ENCODE results near the gene DYNLT2B. TPM values are rescaled to one million over a fixed set of nuclear protein-coding genes. Genes with fewer than 3 reads are reported as not detected.

Gene DYNLT2B
- total and polyA plus RNA-seq, 2 donors: 23.9 to 41.0 TPM

DNA sequence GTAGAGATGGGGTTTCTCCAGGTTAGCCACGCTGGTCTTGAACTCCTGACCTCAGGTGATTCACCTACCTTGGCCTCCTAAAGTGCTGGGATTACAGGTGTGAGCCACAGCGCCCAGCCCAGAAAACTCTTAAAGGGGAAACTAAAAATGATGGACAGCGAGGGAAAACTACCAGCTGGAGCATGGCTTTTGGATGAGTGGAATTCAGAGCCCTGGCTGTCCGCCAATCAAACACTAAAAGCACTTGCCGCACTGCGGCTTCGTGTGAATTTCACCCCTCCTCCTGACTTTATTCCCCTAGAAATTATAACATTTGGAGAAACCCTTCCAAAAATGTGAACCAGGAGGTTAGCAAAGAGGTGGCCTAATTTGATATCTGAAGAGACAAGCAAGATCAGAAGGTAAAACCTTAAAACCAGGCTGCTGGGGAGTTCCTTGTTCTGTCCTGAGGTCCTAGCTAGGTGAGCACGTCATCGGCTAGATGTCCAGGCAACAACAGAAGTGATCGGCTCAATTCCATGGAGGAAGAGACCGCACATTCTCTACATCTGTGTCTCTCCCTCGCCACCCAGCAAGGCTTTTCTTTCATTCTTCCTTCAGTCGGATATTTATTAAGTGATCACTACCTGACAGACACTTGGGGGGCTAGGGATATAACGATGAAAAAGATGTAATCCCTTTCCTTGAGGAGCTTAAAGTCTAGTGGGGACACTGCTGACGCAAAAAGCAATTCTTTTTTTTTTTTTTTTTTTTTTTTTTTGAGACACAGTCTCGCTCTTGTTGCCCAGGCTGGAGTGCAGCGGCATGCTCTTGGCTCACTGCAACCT is 18.5 kb upstream of the DYNLT2B start:
- Histone ChIP-seq H3K27me3 (ENCODE audit: control insufficient read depth in 2 of 2, insufficient read depth in 1 of 2, low read length in 1 of 2) (no peaks in the 10 kb centered on the region), H3K4me1 (ENCODE audit: control insufficient read depth in 2 of 2, insufficient read depth in 2 of 2, low read length in 2 of 2) (no peaks in the 10 kb centered on the region), H3K27ac (ENCODE audit: low read depth in 1 of 2, low read length in 1 of 2) (no peak overlapping the region), H3K9me3 (ENCODE audit: control insufficient read depth in 2 of 2, insufficient read depth in 1 of 2, low read length in 1 of 2) (peaks cover 0 to 3% of the 10 kb centered on the region in 2 donors), H3K4me3 (ENCODE audit: low read length in 2 of 2) (no peak overlapping the region), H3K36me3 (ENCODE audit: control insufficient read depth in 2 of 2, insufficient read depth in 2 of 2, low read length in 1 of 2) (no peaks in the 10 kb centered on the region)
- 94% methylated on average over 17 of the region's 17 CpGs for WGBS
- no peak for DNase-seq (ENCODE audit: low read depth in 6 of 9, low spot score in 9 of 9)

DNA sequence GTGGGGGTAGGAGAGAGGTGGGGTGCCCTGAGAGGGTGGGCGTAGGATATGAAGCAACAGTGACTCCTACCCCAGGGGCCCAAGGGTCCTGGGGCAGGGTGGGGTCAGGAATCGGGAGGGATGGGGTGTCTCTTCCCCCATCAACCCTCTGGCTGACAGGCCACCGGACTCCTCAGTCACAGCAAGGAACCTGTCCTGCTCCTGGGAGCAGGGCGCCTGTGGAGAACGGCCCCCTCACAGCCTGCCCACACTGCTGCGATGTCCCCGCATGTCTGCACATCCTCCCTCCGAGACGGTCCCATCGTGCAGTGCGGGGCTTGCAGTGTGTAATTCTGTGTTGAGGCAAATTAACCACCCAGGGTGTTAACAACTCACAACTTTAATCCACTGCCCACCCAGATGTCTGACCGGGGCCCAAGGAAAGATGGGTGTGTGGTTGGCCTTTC is 17.5 kb upstream of the DYNLT2B start:
- H3K27ac ChIP-seq (ENCODE audit: low read depth in 1 of 2, low read length in 1 of 2): no peak overlapping the region
- no peak for DNase-seq (ENCODE audit: low read depth in 6 of 9, low spot score in 9 of 9)
- H3K4me3 ChIP-seq (ENCODE audit: low read length in 2 of 2): no peak overlapping the region
- WGBS: 86% methylated on average over 12 of the region's 12 CpGs
- no peaks in the 10 kb centered on the region for H3K4me1 ChIP-seq (ENCODE audit: control insufficient read depth in 2 of 2, insufficient read depth in 2 of 2, low read length in 2 of 2)
- no peaks in the 10 kb centered on the region for H3K36me3 ChIP-seq (ENCODE audit: control insufficient read depth in 2 of 2, insufficient read depth in 2 of 2, low read length in 1 of 2)
- no peaks in the 10 kb centered on the region for H3K27me3 ChIP-seq (ENCODE audit: control insufficient read depth in 2 of 2, insufficient read depth in 1 of 2, low read length in 1 of 2)
- H3K9me3 ChIP-seq (ENCODE audit: control insufficient read depth in 2 of 2, insufficient read depth in 1 of 2, low read length in 1 of 2): peaks cover 0 to 3% of the 10 kb centered on the region in 2 donors

DNA sequence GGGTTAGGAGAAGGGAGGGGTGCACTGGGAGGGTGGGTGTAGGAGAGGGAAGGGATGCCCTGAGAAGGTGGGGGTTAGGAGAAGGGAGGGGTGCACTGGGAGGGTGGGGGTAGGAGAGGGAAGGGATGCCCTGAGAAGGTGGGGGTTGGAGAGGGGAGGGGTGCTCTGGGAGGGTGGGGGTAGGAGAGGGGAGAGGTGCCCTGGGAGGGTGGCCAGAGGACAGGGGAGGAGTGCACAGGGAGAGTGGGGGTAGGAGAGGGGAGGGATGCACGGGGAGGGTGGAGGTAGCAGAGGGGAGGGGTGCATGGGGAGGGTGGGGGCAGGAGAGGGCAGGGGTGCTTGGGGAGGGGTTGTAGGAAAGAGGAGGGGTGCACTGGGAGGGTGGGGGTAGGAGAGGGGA is 16.9 kb upstream of the DYNLT2B start:
- Histone ChIP-seq H3K4me1 (ENCODE audit: control insufficient read depth in 2 of 2, insufficient read depth in 2 of 2, low read length in 2 of 2) (no peaks in the 10 kb centered on the region), H3K36me3 (ENCODE audit: control insufficient read depth in 2 of 2, insufficient read depth in 2 of 2, low read length in 1 of 2) (no peaks in the 10 kb centered on the region), H3K4me3 (ENCODE audit: low read length in 2 of 2) (no peak overlapping the region), H3K27me3 (ENCODE audit: control insufficient read depth in 2 of 2, insufficient read depth in 1 of 2, low read length in 1 of 2) (no peaks in the 10 kb centered on the region), H3K27ac (ENCODE audit: low read depth in 1 of 2, low read length in 1 of 2) (no peak overlapping the region), H3K9me3 (ENCODE audit: control insufficient read depth in 2 of 2, insufficient read depth in 1 of 2, low read length in 1 of 2) (peaks cover 0 to 3% of the 10 kb centered on the region in 2 donors)
- DNase-seq (ENCODE audit: low read depth in 6 of 9, low spot score in 9 of 9): no peak
- 81% methylated on average over 1 of the region's 1 CpG for WGBS

DNA sequence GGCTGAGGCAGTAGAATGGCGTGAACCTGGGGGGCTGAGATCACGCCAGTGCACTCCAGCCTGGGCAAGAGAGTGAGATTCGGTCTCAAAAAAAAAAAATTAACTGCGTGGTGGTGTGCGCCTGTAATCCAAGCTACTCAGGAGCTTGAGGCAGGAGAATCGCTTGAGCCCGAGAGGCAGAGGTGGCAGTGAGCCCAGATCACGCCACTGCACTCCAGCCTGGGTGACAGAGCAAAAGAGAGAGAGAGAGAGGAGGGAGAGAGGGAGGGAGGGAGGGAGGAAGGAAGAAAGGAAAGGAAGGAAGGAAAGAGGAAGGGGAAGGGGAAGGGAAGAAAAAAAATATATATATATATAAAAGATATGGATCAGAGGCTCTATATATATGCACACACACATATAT is 14.1 kb upstream of the DYNLT2B start:
- Histone ChIP-seq H3K4me3 (ENCODE audit: low read length in 2 of 2) (no peak overlapping the region), H3K4me1 (ENCODE audit: control insufficient read depth in 2 of 2, insufficient read depth in 2 of 2, low read length in 2 of 2) (no peaks in the 10 kb centered on the region), H3K27me3 (ENCODE audit: control insufficient read depth in 2 of 2, insufficient read depth in 1 of 2, low read length in 1 of 2) (peaks cover 0 to 2% of the 10 kb centered on the region in 2 donors), H3K27ac (ENCODE audit: low read depth in 1 of 2, low read length in 1 of 2) (no peak overlapping the region), H3K36me3 (ENCODE audit: control insufficient read depth in 2 of 2, insufficient read depth in 2 of 2, low read length in 1 of 2) (no peaks in the 10 kb centered on the region), H3K9me3 (ENCODE audit: control insufficient read depth in 2 of 2, insufficient read depth in 1 of 2, low read length in 1 of 2) (no peaks in the 10 kb centered on the region)
- 96% methylated on average over 8 of the region's 8 CpGs for WGBS
- DNase-seq (ENCODE audit: low read depth in 6 of 9, low spot score in 9 of 9): no peak

DNA sequence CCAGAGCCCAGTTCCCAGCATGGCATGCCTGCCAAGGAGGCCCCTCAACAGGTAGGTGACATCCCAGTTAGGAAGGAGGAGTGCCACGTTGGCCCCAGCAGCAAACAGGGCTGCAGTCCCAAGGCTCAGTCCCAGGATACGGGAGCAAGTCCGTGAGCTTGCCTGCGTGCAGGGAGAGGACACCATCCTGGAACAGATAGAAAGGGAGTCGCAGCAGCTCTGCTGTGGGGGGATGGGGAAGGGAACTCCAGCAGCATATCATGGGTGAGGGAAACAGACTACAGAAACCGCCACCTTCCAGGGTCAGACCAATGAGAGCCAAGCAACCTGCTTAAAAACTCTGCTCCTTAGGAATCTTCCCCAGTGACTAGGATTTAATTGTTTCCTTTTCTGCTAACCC is 9.4 kb upstream of the DYNLT2B start:
- 82% methylated on average over 6 of the region's 6 CpGs for WGBS
- peaks cover 0 to 2% of the 10 kb centered on the region in 2 donors for H3K27me3 ChIP-seq (ENCODE audit: control insufficient read depth in 2 of 2, insufficient read depth in 1 of 2, low read length in 1 of 2)
- no peak for DNase-seq (ENCODE audit: low read depth in 6 of 9, low spot score in 9 of 9)
- H3K4me1 ChIP-seq (ENCODE audit: control insufficient read depth in 2 of 2, insufficient read depth in 2 of 2, low read length in 2 of 2): no peaks in the 10 kb centered on the region
- H3K36me3 ChIP-seq (ENCODE audit: control insufficient read depth in 2 of 2, insufficient read depth in 2 of 2, low read length in 1 of 2): no peaks in the 10 kb centered on the region
- H3K27ac ChIP-seq (ENCODE audit: low read depth in 1 of 2, low read length in 1 of 2): no peak overlapping the region
- H3K4me3 ChIP-seq (ENCODE audit: low read length in 2 of 2): no peak overlapping the region
- H3K9me3 ChIP-seq (ENCODE audit: control insufficient read depth in 2 of 2, insufficient read depth in 1 of 2, low read length in 1 of 2): no peaks in the 10 kb centered on the region

DNA sequence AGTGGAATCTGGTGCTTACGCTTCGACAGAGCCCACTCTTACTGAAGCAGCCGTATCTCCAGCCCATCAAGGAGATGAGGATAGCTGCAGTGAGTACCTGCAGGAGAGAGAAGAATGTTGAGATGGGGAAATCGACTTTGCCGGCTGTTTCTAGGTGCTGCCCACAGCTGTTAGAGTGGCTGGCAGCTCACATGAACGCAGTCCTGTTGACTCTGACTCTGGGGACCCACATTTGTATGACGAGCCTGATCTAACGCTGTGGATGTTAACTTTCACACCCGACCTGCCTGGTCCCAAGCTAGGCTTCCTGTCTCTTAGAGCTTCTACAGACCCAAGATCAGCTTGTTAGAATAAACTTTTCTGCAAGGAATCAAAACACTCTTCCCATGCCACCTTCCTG is 8.9 kb upstream of the DYNLT2B start:
- 93% methylated on average over 9 of the region's 9 CpGs for WGBS
- no peaks in the 10 kb centered on the region for H3K9me3 ChIP-seq (ENCODE audit: control insufficient read depth in 2 of 2, insufficient read depth in 1 of 2, low read length in 1 of 2)
- H3K27me3 ChIP-seq (ENCODE audit: control insufficient read depth in 2 of 2, insufficient read depth in 1 of 2, low read length in 1 of 2): peaks cover 0 to 2% of the 10 kb centered on the region in 2 donors
- no peak overlapping the region for H3K4me3 ChIP-seq (ENCODE audit: low read length in 2 of 2)
- no peaks in the 10 kb centered on the region for H3K36me3 ChIP-seq (ENCODE audit: control insufficient read depth in 2 of 2, insufficient read depth in 2 of 2, low read length in 1 of 2)
- peaks cover 0 to 2% of the 10 kb centered on the region in 2 donors for H3K4me1 ChIP-seq (ENCODE audit: control insufficient read depth in 2 of 2, insufficient read depth in 2 of 2, low read length in 2 of 2)
- H3K27ac ChIP-seq (ENCODE audit: low read depth in 1 of 2, low read length in 1 of 2): no peak overlapping the region
- no peak for DNase-seq (ENCODE audit: low read depth in 6 of 9, low spot score in 9 of 9)

GRCh38 chr3:196323691-196324090 is 5.7 kb upstream of the DYNLT2B start:
- H3K4me3 ChIP-seq (ENCODE audit: low read length in 2 of 2): no peak overlapping the region
- no peak overlapping the region for H3K27ac ChIP-seq (ENCODE audit: low read depth in 1 of 2, low read length in 1 of 2)
- H3K9me3 ChIP-seq (ENCODE audit: control insufficient read depth in 2 of 2, insufficient read depth in 1 of 2, low read length in 1 of 2): no peaks in the 10 kb centered on the region
- WGBS: 88% methylated on average over 11 of the region's 11 CpGs
- peaks cover 0 to 2% of the 10 kb centered on the region in 2 donors for H3K27me3 ChIP-seq (ENCODE audit: control insufficient read depth in 2 of 2, insufficient read depth in 1 of 2, low read length in 1 of 2)
- DNase-seq (ENCODE audit: low read depth in 6 of 9, low spot score in 9 of 9): no peak
- no peaks in the 10 kb centered on the region for H3K36me3 ChIP-seq (ENCODE audit: control insufficient read depth in 2 of 2, insufficient read depth in 2 of 2, low read length in 1 of 2)
- peaks cover 0 to 8% of the 10 kb centered on the region in 2 donors for H3K4me1 ChIP-seq (ENCODE audit: control insufficient read depth in 2 of 2, insufficient read depth in 2 of 2, low read length in 2 of 2)

- WGBS: 98% methylated on average over 4 of the region's 4 CpGs
- no peak for DNase-seq (ENCODE audit: low read depth in 6 of 9, low spot score in 9 of 9)
Measured at GRCh38 chr3:196323016-196323415, 5.0 kb upstream of the DYNLT2B start.

DNA sequence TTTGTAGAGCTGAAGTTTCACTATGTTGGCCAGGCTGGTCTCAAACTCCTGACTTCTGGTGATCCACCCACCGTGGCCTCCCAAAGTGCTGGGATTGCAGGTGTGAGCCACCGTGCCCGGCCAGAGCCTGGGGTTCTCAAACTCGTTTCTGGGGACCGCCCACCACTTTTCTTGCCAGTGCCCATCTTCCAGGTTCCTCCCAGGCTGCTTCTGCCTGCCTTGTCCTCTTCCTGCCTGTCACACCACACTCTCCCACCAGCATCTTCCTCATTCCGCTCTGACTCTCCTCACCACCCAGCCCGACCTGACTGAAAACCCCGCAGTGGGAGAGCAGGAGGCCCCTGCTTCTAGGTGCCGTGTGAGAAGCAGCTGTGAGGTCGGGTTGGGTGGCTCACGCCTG is 3.1 kb upstream of the DYNLT2B start:
- no peaks in the 10 kb centered on the region for H3K9me3 ChIP-seq (ENCODE audit: control insufficient read depth in 2 of 2, insufficient read depth in 1 of 2, low read length in 1 of 2)
- 91% methylated on average over 11 of the region's 11 CpGs for WGBS
- H3K4me1 ChIP-seq (ENCODE audit: control insufficient read depth in 2 of 2, insufficient read depth in 2 of 2, low read length in 2 of 2): peaks cover 0 to 12% of the 10 kb centered on the region in 2 donors
- no peak overlapping the region for H3K27ac ChIP-seq (ENCODE audit: low read depth in 1 of 2, low read length in 1 of 2)
- no peak overlapping the region for H3K4me3 ChIP-seq (ENCODE audit: low read length in 2 of 2)
- H3K27me3 ChIP-seq (ENCODE audit: control insufficient read depth in 2 of 2, insufficient read depth in 1 of 2, low read length in 1 of 2): no peaks in the 10 kb centered on the region
- DNase-seq (ENCODE audit: low read depth in 6 of 9, low spot score in 9 of 9): no peak
- H3K36me3 ChIP-seq (ENCODE audit: control insufficient read depth in 2 of 2, insufficient read depth in 2 of 2, low read length in 1 of 2): no peaks in the 10 kb centered on the region

More at GRCh38 chr3:196323016-196323415, 5.0 kb upstream of the DYNLT2B start:
- H3K27me3 ChIP-seq (ENCODE audit: control insufficient read depth in 2 of 2, insufficient read depth in 1 of 2, low read length in 1 of 2): peaks cover 0 to 2% of the 10 kb centered on the region in 2 donors
- peaks cover 0 to 9% of the 10 kb centered on the region in 2 donors for H3K4me1 ChIP-seq (ENCODE audit: control insufficient read depth in 2 of 2, insufficient read depth in 2 of 2, low read length in 2 of 2)
- H3K4me3 ChIP-seq (ENCODE audit: low read length in 2 of 2): no peak overlapping the region
- no peaks in the 10 kb centered on the region for H3K36me3 ChIP-seq (ENCODE audit: control insufficient read depth in 2 of 2, insufficient read depth in 2 of 2, low read length in 1 of 2)
- no peak overlapping the region for H3K27ac ChIP-seq (ENCODE audit: low read depth in 1 of 2, low read length in 1 of 2)
- H3K9me3 ChIP-seq (ENCODE audit: control insufficient read depth in 2 of 2, insufficient read depth in 1 of 2, low read length in 1 of 2): no peaks in the 10 kb centered on the region

Measured in thymus (tissue), 11 donors.